T-helper 17 cell (primary cell): Measurements from ENCODE around the gene VCL. TPM values are rescaled to one million over a fixed set of nuclear protein-coding genes. Genes with fewer than 3 reads are reported as not detected.
"Not testable (repeated sequence)": the region's sequence is repeated elsewhere in the genome, so short reads cannot be mapped to it uniquely, and the experiment has no call there.

Experiments
- ATAC-seq: fragments of 150-1000 bp; cut with Tn5 transposase; 2 replicates; pipeline ENCODE4 v1.10.0; 2021; ENCODE audit warnings: mild to moderate bottlenecking, moderate library complexity
- DNase-seq, 3 donors: peaks; one replicate each; pipeline versions ENCODE4 v3.0.0 to v3.0.0-alpha.2; 2020 to 2021
- H3K9me3 ChIP-seq: one replicate; pipeline ENCODE4 v1.7.0; 2013; ENCODE audit warnings: low read length, mild to moderate bottlenecking; ENCODE audit not compliant: control insufficient read depth, poor library complexity, severe bottlenecking
- H3K27ac Mint-ChIP-seq: one replicate; pipeline ENCODE4 v1.8.0; 2022; ENCODE audit warnings: mild to moderate bottlenecking, moderate library complexity, mixed read lengths
- H3K27me3 Mint-ChIP-seq: one replicate; pipeline ENCODE4 v1.8.0; 2022; ENCODE audit warnings: mixed read lengths
- H3K36me3 Mint-ChIP-seq: one replicate; pipeline ENCODE4 v1.8.0; 2022; ENCODE audit warnings: low read depth, mixed read lengths
- H3K4me1 Mint-ChIP-seq: one replicate; pipeline ENCODE4 v1.8.0; 2022; ENCODE audit warnings: mild to moderate bottlenecking, mixed read lengths
- H3K4me3 Mint-ChIP-seq: one replicate; pipeline ENCODE4 v1.8.0; 2022; ENCODE audit warnings: mild to moderate bottlenecking, moderate library complexity, mixed read lengths
- total RNA-seq, 4 donors: library from RNA in 2 of 4; stranded (reverse) in 2 of 4; gene quantifications; one replicate each; pipeline ENCODE4 v1.2.3 and lab custom pipeline; 2022 to 2026

The VCL gene
- total RNA-seq = 100 to 1,000 TPM in 1 of 2 donors, 10 to 100 TPM in 1; 79.1 to 245 TPM
- 76.4 to 166 reads per million in 2 donors for total RNA-seq (lab: John Stamatoyannopoulos, UW)

GRCh38 chr10:73997787-73998622, at the start of gene VCL:
VCL (plus strand) TSS chr10:73998116; CDS start chr10:73998208, 92 bp downstream.
- no peaks in the 10 kb centered on the region for H3K27me3 Mint-ChIP-seq
- ATAC-seq = peak; percentile 98
- H3K4me3 Mint-ChIP-seq = peak within 1 kb of the TSS; percentile 99
- H3K27ac Mint-ChIP-seq = peak within 1 kb of the TSS; percentile 98
- H3K9me3 ChIP-seq = no peaks in the 10 kb centered on the region
- H3K4me1 Mint-ChIP-seq = peaks cover 54% of the 10 kb centered on the region
- peak; percentile 94 to 95 (median 94) for DNase-seq
- peaks cover 10% of the 10 kb centered on the region for H3K36me3 Mint-ChIP-seq

- Mint-ChIP-seq H3K36me3 (no peaks in the 10 kb centered on the region), H3K27ac (no peak overlapping the region)
- H3K9me3 ChIP-seq = no peaks in the 10 kb centered on the region
Measured at GRCh38 chr10:73948947-73949633, 48.8 kb upstream of the VCL start.

GRCh38 chr10:73950155-73950948, 47.6 kb upstream of the VCL start:
- ATAC-seq (no peak), DNase-seq (no peak)
- Mint-ChIP-seq H3K4me3 (no peak overlapping the region), H3K27ac (no peak overlapping the region), H3K4me1 (peaks cover 17% of the 10 kb centered on the region), H3K36me3 (no peaks in the 10 kb centered on the region), H3K27me3 (no peaks in the 10 kb centered on the region)
- H3K9me3 ChIP-seq = no peaks in the 10 kb centered on the region

More at GRCh38 chr10:73948947-73949633, 48.8 kb upstream of the VCL start:
- H3K27me3 Mint-ChIP-seq = no peaks in the 10 kb centered on the region
- ATAC-seq (no peak), DNase-seq (no peak)
- H3K4me3 Mint-ChIP-seq = no peak overlapping the region
- H3K4me1 Mint-ChIP-seq = peaks cover 16% of the 10 kb centered on the region

- no peaks in the 10 kb centered on the region for H3K9me3 ChIP-seq
- peaks cover 29% of the 10 kb centered on the region for H3K4me1 Mint-ChIP-seq
- no peak for ATAC-seq
- H3K27me3 Mint-ChIP-seq = no peaks in the 10 kb centered on the region
- H3K36me3 Mint-ChIP-seq = no peaks in the 10 kb centered on the region
- no peak overlapping the region for H3K27ac Mint-ChIP-seq
- no peak for DNase-seq
- H3K4me3 Mint-ChIP-seq = no peak overlapping the region
Measured at GRCh38 chr10:73953665-73954064, 44.3 kb upstream of the VCL start.

GRCh38 chr10:73954737-73955136, 43.2 kb upstream of the VCL start:
- H3K4me1 Mint-ChIP-seq = peaks cover 36% of the 10 kb centered on the region
- DNase-seq (no peak), ATAC-seq (no peak)
- no peak overlapping the region for H3K27ac Mint-ChIP-seq
- H3K36me3 Mint-ChIP-seq = no peaks in the 10 kb centered on the region
- no peak overlapping the region for H3K4me3 Mint-ChIP-seq
- no peaks in the 10 kb centered on the region for H3K9me3 ChIP-seq
- no peaks in the 10 kb centered on the region for H3K27me3 Mint-ChIP-seq

GRCh38 chr10:73955719-73956118, 42.2 kb upstream of the VCL start:
- DNase-seq (no peak), ATAC-seq (no peak)
- peaks cover 45% of the 10 kb centered on the region for H3K4me1 Mint-ChIP-seq
- H3K9me3 ChIP-seq = no peaks in the 10 kb centered on the region
- no peaks in the 10 kb centered on the region for H3K27me3 Mint-ChIP-seq
- peak overlapping the region; percentile 89 for H3K27ac Mint-ChIP-seq
- H3K4me3 Mint-ChIP-seq = peak overlapping the region; percentile 47
- no peaks in the 10 kb centered on the region for H3K36me3 Mint-ChIP-seq

GRCh38 chr10:73956476-73957359, 41.2 kb upstream of the VCL start:
- Mint-ChIP-seq H3K27me3 (no peaks in the 10 kb centered on the region), H3K27ac (peak overlapping the region; percentile 89), H3K36me3 (no peaks in the 10 kb centered on the region), H3K4me3 (peak overlapping the region; percentile 88), H3K4me1 (peaks cover 45% of the 10 kb centered on the region)
- ATAC-seq = peak; percentile 87
- no peaks in the 10 kb centered on the region for H3K9me3 ChIP-seq
- DNase-seq = peak in 2 of 3 donors; percentile 11 to 14

GRCh38 chr10:73959484-73960243, 38.3 kb upstream of the VCL start:
- H3K9me3 ChIP-seq = no peaks in the 10 kb centered on the region
- Mint-ChIP-seq H3K27me3 (no peaks in the 10 kb centered on the region), H3K36me3 (no peaks in the 10 kb centered on the region), H3K4me1 (peaks cover 38% of the 10 kb centered on the region), H3K4me3 (no peak overlapping the region), H3K27ac (peak overlapping the region; percentile 89)
- no peak for ATAC-seq
- DNase-seq = no peak

GRCh38 chr10:73962386-73962785, 35.5 kb upstream of the VCL start:
- no peaks in the 10 kb centered on the region for H3K9me3 ChIP-seq
- Mint-ChIP-seq H3K27me3 (no peaks in the 10 kb centered on the region), H3K36me3 (no peaks in the 10 kb centered on the region), H3K4me3 (no peak overlapping the region), H3K4me1 (peaks cover 21% of the 10 kb centered on the region), H3K27ac (no peak overlapping the region)
- no peak for DNase-seq
- ATAC-seq = no peak

GRCh38 chr10:73963533-73963932, 34.4 kb upstream of the VCL start:
- H3K27ac Mint-ChIP-seq, H3K36me3 Mint-ChIP-seq, H3K4me3 Mint-ChIP-seq, H3K9me3 ChIP-seq, DNase-seq, H3K27me3 Mint-ChIP-seq, ATAC-seq: not testable (repeated sequence)
- H3K4me1 Mint-ChIP-seq = peaks cover 20% of the 10 kb centered on the region

- Mint-ChIP-seq H3K27ac (no peak overlapping the region), H3K27me3 (no peaks in the 10 kb centered on the region), H3K4me3 (no peak overlapping the region), H3K4me1 (peaks cover 18% of the 10 kb centered on the region), H3K36me3 (no peaks in the 10 kb centered on the region)
- H3K9me3 ChIP-seq = no peaks in the 10 kb centered on the region
- ATAC-seq = no peak
- no peak for DNase-seq
Measured at GRCh38 chr10:73964743-73965142, 33.2 kb upstream of the VCL start.
